ENCODE measurements around the gene GABRG3. TPM values are rescaled to one million over a fixed set of nuclear protein-coding genes. Genes with fewer than 3 reads are reported as not detected.
"Not testable (repeated sequence)": the region's sequence is repeated elsewhere in the genome, so short reads cannot be mapped to it uniquely, and the experiment has no call there.

Gene GABRG3
- total RNA-seq, 1 donor from 2014 or later: 0.54 TPM

GRCh38 chr15:27004226-27004625 is 33.2 kb downstream of the GABRG3 start:
- not testable (repeated sequence) for H3K9me3 Mint-ChIP-seq (ENCODE audit: unreplicated experiment); H3K4me1 ChIP-seq (ENCODE audit: insufficient read depth, low read length); H3K4me2 ChIP-seq (ENCODE audit: low read length); H2AFZ ChIP-seq (ENCODE audit: low read depth, low read length); H3K4me3 Mint-ChIP-seq (ENCODE audit: unreplicated experiment); H3K79me2 ChIP-seq (ENCODE audit: insufficient read depth, low read length); H3K27me3 Mint-ChIP-seq (ENCODE audit: low read depth, unreplicated experiment); H3K36me3 ChIP-seq (ENCODE audit: insufficient read depth, low read length); FAIRE-seq; H3K9me3 ChIP-seq (ENCODE audit: insufficient read depth, low read depth, low read length); H3K27ac Mint-ChIP-seq (ENCODE audit: unreplicated experiment); H3K9ac ChIP-seq (ENCODE audit: low read length); H4K20me1 ChIP-seq (ENCODE audit: insufficient read depth, low read length); DNase-seq (ENCODE audit: low read depth); H3K27me3 ChIP-seq (ENCODE audit: insufficient read depth, low read length); H3K4me1 Mint-ChIP-seq (ENCODE audit: low read depth, unreplicated experiment); H3K27ac ChIP-seq (ENCODE audit: low read depth, low read length); H3K36me3 Mint-ChIP-seq (ENCODE audit: low read depth, unreplicated experiment); H3K4me3 ChIP-seq (ENCODE audit: insufficient read depth, low read depth, low read length)

GRCh38 chr15:27017168-27017809 is 46.3 kb downstream of the GABRG3 start:
- H3K4me3 Mint-ChIP-seq (ENCODE audit: unreplicated experiment): no peak overlapping the region
- peaks cover 4% of the 10 kb centered on the region for H3K27me3 Mint-ChIP-seq (ENCODE audit: low read depth, unreplicated experiment)
- H4K20me1 ChIP-seq (ENCODE audit: insufficient read depth, low read length): no peaks in the 10 kb centered on the region
- H3K79me2 ChIP-seq (ENCODE audit: insufficient read depth, low read length): no peaks in the 10 kb centered on the region
- H3K4me2 ChIP-seq (ENCODE audit: low read length): no peak overlapping the region
- DNase-seq (ENCODE audit: low read depth) (peak; percentile 64), FAIRE-seq (peak; percentile 93)
- no peaks in the 10 kb centered on the region for H3K27me3 ChIP-seq (ENCODE audit: insufficient read depth, low read length)
- H3K9me3 ChIP-seq (ENCODE audit: insufficient read depth, low read depth, low read length): no peaks in the 10 kb centered on the region
- no peak overlapping the region for H2AFZ ChIP-seq (ENCODE audit: low read depth, low read length)
- H3K27ac Mint-ChIP-seq (ENCODE audit: unreplicated experiment): no peak overlapping the region
- no peaks in the 10 kb centered on the region for H3K9me3 Mint-ChIP-seq (ENCODE audit: unreplicated experiment)
- H3K36me3 Mint-ChIP-seq (ENCODE audit: low read depth, unreplicated experiment): no peaks in the 10 kb centered on the region
- H3K9ac ChIP-seq (ENCODE audit: low read length): no peak overlapping the region
- H3K4me1 Mint-ChIP-seq (ENCODE audit: low read depth, unreplicated experiment): no peaks in the 10 kb centered on the region
- no peaks in the 10 kb centered on the region for H3K36me3 ChIP-seq (ENCODE audit: insufficient read depth, low read length)
- no peaks in the 10 kb centered on the region for H3K4me1 ChIP-seq (ENCODE audit: insufficient read depth, low read length)
- TF ChIP-seq EZH2 (IDR thresholded peaks at IDR 0.05; ENCODE audit: insufficient read depth, low read length) (no peak), CTCF (IDR thresholded peaks at IDR 0.05; ENCODE audit: insufficient read depth, low read depth, low read length) (peak; percentile 83)
- H3K4me3 ChIP-seq (ENCODE audit: insufficient read depth, low read depth, low read length): no peak overlapping the region
- H3K27ac ChIP-seq (ENCODE audit: low read depth, low read length): no peak overlapping the region

GRCh38 chr15:27019687-27020086 is 48.7 kb downstream of the GABRG3 start:
- H3K27me3 ChIP-seq (ENCODE audit: insufficient read depth, low read length): no peaks in the 10 kb centered on the region
- H4K20me1 ChIP-seq (ENCODE audit: insufficient read depth, low read length): no peaks in the 10 kb centered on the region
- no peak overlapping the region for H2AFZ ChIP-seq (ENCODE audit: low read depth, low read length)
- Mint-ChIP-seq H3K36me3 (ENCODE audit: low read depth, unreplicated experiment) (no peaks in the 10 kb centered on the region), H3K27ac (ENCODE audit: unreplicated experiment) (no peak overlapping the region), H3K9me3 (ENCODE audit: unreplicated experiment) (no peaks in the 10 kb centered on the region), H3K27me3 (ENCODE audit: low read depth, unreplicated experiment) (peaks cover 4% of the 10 kb centered on the region), H3K4me1 (ENCODE audit: low read depth, unreplicated experiment) (no peaks in the 10 kb centered on the region), H3K4me3 (ENCODE audit: unreplicated experiment) (no peak overlapping the region)
- no peaks in the 10 kb centered on the region for H3K9me3 ChIP-seq (ENCODE audit: insufficient read depth, low read depth, low read length)
- no peaks in the 10 kb centered on the region for H3K4me1 ChIP-seq (ENCODE audit: insufficient read depth, low read length)
- FAIRE-seq (no peak), DNase-seq (ENCODE audit: low read depth) (no peak)
- H3K4me2 ChIP-seq (ENCODE audit: low read length): no peak overlapping the region
- no peak for TF ChIP-seq EZH2 (IDR thresholded peaks at IDR 0.05; ENCODE audit: insufficient read depth, low read length)
- TF ChIP-seq CTCF (IDR thresholded peaks at IDR 0.05; ENCODE audit: insufficient read depth, low read depth, low read length): no peak
- no peaks in the 10 kb centered on the region for H3K79me2 ChIP-seq (ENCODE audit: insufficient read depth, low read length)
- no peaks in the 10 kb centered on the region for H3K36me3 ChIP-seq (ENCODE audit: insufficient read depth, low read length)
- H3K9ac ChIP-seq (ENCODE audit: low read length): no peak overlapping the region
- H3K27ac ChIP-seq (ENCODE audit: low read depth, low read length): no peak overlapping the region
- H3K4me3 ChIP-seq (ENCODE audit: insufficient read depth, low read depth, low read length): no peak overlapping the region

Data from astrocyte (in vitro differentiated cells and primary cell).